Measurements from ENCODE around the gene LSR. TPM values are rescaled to one million over a fixed set of nuclear protein-coding genes. Genes with fewer than 3 reads are reported as not detected.
A peak's percentile ranks its signal among the peaks of the same experiment; 100 is the strongest.

The LSR gene
- total RNA-seq, 1 experiment from 2014 or later = 0.59 TPM

- Histone ChIP-seq H3K27me3 (peaks cover 8% of the 10 kb centered on the region; the same call in 1 of the 2 replicates), H3K27ac (no peak overlapping the region), H3K36me3 (no peaks in the 10 kb centered on the region), H3K4me3 (no peak overlapping the region), H3K9me3 (replicated peaks) (no peaks in the 10 kb centered on the region), H3K4me1 (peaks cover 47% of the 10 kb centered on the region)
- peak; percentile 57 to 71 for DNase-seq
These were observed 42.5 kb downstream of the LSR start for GRCh38 chr19:35291259-35291658.

DNA sequence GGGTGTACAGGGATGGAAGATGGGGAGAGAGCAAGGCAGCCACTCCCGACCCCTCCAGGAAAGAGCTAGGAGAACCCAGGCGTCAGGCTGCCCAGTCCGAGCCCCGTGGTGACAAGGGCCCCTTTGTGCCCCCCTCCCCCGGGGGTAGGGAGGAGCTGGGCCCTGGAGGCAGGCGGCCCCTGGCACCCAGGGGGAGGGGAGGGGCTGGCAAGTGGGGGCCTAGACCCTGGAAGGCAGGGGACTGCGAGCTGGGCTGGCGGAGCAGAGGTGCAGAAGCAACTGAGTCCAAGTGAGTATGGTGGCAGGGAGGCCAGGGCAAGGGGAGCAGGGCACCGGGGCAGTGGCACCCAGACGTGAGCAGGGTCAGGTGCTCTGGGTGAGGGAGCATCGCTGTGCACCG, 43.1 kb downstream of the LSR start, which contains the start of gene MAG:
TSS of gene MAG (plus strand) at position 246 of the 400 bp plus-strand sequence. CDS start 3,248 bp downstream, outside the sequence.
- Histone ChIP-seq H3K36me3 (no peaks in the 10 kb centered on the region), H3K27ac (no peak within 1 kb of the TSS; the same call in 1 of the 2 replicates), H3K27me3 (peaks cover 8% of the 10 kb centered on the region; the same call in 1 of the 2 replicates), H3K4me3 (no peak within 1 kb of the TSS), H3K4me1 (peaks cover 47% of the 10 kb centered on the region), H3K9me3 (replicated peaks) (no peaks in the 10 kb centered on the region)
- DNase-seq = no peak

DNA sequence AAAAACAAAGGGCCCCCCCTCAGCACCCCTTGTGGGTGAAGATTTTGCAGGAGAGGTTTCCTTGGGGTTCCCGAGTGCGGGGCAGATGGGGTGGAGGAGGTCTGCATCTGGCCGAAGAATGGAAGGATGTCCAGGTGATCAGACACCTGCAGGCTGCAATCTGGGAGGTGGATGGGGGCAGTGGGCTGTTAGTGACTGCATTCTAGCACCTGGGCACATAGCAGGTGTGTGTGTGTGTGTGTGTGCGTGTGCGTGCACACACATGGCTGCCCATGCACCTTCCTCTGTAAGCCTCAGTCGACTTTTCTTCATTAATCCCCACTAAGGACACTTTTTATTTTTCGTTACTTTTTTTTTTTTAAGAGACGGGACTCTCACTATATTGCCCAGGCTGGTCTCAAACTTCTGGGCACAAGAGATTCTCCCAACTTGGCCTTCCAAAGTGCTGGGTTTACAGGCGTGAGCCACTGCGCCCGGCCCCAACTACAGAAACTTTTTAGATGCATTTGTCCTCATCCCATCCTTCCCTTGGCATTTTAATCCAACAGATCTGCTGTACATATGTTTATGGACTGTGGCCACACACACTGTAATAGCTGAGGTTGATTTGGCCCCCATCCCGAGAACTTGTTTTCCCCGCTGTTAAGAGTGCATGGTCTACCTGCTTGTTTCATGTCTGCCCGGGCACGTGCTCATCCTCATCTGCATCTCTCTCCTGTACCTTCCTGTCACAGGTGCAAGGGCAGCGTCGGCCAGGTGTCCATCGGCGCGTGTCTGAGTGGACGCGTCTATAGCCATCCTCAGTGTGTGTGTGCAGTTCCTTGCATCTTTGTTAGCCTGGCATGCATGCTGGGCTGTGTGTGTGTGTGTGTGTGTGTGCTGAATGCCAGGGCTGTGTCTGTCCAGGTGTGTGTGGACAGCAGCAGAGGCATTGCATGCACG, 43.9 kb downstream of the LSR start:
- no peaks in the 10 kb centered on the region for H3K36me3 ChIP-seq
- no peaks in the 10 kb centered on the region for H3K9me3 ChIP-seq (replicated peaks)
- peak overlapping the region; percentile 5; the same call in 1 of the 2 replicates for H3K4me3 ChIP-seq
- no peak overlapping the region; the same call in 1 of the 2 replicates for H3K27ac ChIP-seq
- H3K27me3 ChIP-seq = peaks cover 8% of the 10 kb centered on the region; the same call in 1 of the 2 replicates
- peak in 1 of 2 experiments; percentile 52 for DNase-seq
- peaks cover 39% of the 10 kb centered on the region; the same call in 1 of the 2 replicates for H3K4me1 ChIP-seq

- no peaks in the 10 kb centered on the region for H3K9me3 ChIP-seq (replicated peaks)
- peaks cover 8% of the 10 kb centered on the region; the same call in 1 of the 2 replicates for H3K27me3 ChIP-seq
- peak overlapping the region; percentile 5; the same call in 1 of the 2 replicates for H3K4me3 ChIP-seq
- peak; percentile 64 to 76 for DNase-seq
- H3K36me3 ChIP-seq = no peaks in the 10 kb centered on the region
- H3K27ac ChIP-seq = no peak overlapping the region; the same call in 1 of the 2 replicates
- H3K4me1 ChIP-seq = peaks cover 35% of the 10 kb centered on the region; the same call in 1 of the 2 replicates
These were observed 44.5 kb downstream of the LSR start for GRCh38 chr19:35293363-35293739.

- no peak for DNase-seq
- no peak overlapping the region; the same call in 1 of the 2 replicates for H3K4me3 ChIP-seq
- H3K36me3 ChIP-seq = no peaks in the 10 kb centered on the region
- H3K27ac ChIP-seq = no peak overlapping the region; the same call in 1 of the 2 replicates
- peaks cover 32% of the 10 kb centered on the region; the same call in 1 of the 2 replicates for H3K4me1 ChIP-seq
- peaks cover 8% of the 10 kb centered on the region; the same call in 1 of the 2 replicates for H3K27me3 ChIP-seq
- H3K9me3 ChIP-seq (replicated peaks) = no peaks in the 10 kb centered on the region
These were observed 45.0 kb downstream of the LSR start for GRCh38 chr19:35293808-35294207.

DNA sequence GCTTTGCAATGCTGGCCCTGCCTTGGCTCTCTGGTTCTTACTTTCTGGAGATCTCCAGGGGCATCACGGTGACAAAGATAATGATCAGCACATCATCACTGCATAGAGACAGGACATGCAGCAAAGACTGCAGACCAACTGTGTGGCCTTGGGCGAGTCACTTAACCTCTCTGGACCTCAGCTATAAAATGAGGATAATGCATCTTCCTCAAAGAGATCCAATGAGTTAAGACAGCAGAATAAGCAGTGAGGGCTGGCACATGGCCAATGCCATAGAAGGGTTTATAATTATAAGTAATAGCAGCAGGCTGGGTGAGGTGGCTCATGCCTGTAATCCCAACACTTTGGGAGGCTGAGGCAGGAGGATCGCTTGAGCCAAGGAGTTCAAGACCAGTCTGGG, 45.5 kb downstream of the LSR start:
- H3K27me3 ChIP-seq = peaks cover 8% of the 10 kb centered on the region; the same call in 1 of the 2 replicates

GRCh38 chr19:35294859-35295791, 46.3 kb downstream of the LSR start:
- no peak for DNase-seq
- Histone ChIP-seq H3K27me3 (peaks cover 7% of the 10 kb centered on the region; the same call in 1 of the 2 replicates), H3K9me3 (replicated peaks) (no peaks in the 10 kb centered on the region), H3K4me3 (no peak overlapping the region), H3K36me3 (no peaks in the 10 kb centered on the region), H3K27ac (no peak overlapping the region), H3K4me1 (peaks cover 26% of the 10 kb centered on the region; the same call in 1 of the 2 replicates)

More for the DNA sequence above, 45.5 kb downstream of the LSR start:
- Histone ChIP-seq H3K27ac (no peak overlapping the region), H3K36me3 (no peaks in the 10 kb centered on the region), H3K9me3 (replicated peaks) (no peaks in the 10 kb centered on the region), H3K4me1 (peaks cover 27% of the 10 kb centered on the region; the same call in 1 of the 2 replicates), H3K4me3 (no peak overlapping the region)
- DNase-seq = no peak

- Histone ChIP-seq H3K9me3 (replicated peaks) (no peaks in the 10 kb centered on the region), H3K36me3 (no peaks in the 10 kb centered on the region), H3K4me3 (no peak overlapping the region), H3K27ac (no peak overlapping the region), H3K4me1 (peaks cover 22% of the 10 kb centered on the region; the same call in 1 of the 2 replicates), H3K27me3 (peaks cover 3% of the 10 kb centered on the region; the same call in 1 of the 2 replicates)
- no peak for DNase-seq
These were observed 47.1 kb downstream of the LSR start for GRCh38 chr19:35295792-35296462.

DNA sequence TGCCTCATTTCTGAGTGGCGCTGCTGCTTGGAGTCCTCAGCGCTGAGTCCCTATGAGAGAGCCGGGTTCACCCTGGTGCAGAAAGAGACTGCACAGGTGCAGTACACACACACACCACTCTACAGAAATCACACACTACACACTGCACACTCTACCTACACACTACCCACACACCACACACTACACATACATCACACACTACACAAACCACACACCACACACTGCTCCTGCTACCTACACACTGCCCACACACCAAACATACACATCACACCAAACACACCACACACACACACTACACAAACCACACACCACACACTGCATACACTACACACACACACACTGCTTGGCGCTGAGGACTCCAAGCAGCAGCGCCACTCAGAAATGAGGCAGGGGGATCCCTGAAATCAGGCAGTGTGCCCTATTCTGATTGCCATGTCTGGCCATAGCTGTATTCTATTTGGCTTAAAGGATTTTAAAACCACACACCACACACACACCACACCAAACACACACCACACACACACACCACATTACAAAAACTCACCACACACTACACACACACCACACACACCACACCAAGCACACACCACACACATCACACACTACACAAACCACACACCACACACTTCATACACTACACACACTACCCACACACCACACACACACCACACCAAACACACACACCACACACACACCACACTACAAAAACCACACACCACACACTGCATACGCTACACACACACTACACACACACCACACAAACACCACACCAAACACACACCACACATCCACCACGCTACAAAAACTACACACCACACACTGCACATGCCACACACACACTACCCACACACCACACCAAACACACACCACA, 48.1 kb downstream of the LSR start:
- Histone ChIP-seq H3K9me3 (replicated peaks) (no peaks in the 10 kb centered on the region), H3K4me3 (no peak overlapping the region), H3K4me1 (peaks cover 13% of the 10 kb centered on the region; the same call in 1 of the 2 replicates), H3K36me3 (no peaks in the 10 kb centered on the region), H3K27me3 (no peaks in the 10 kb centered on the region; the same call in 1 of the 2 replicates), H3K27ac (no peak overlapping the region)
- no peak for DNase-seq

DNA sequence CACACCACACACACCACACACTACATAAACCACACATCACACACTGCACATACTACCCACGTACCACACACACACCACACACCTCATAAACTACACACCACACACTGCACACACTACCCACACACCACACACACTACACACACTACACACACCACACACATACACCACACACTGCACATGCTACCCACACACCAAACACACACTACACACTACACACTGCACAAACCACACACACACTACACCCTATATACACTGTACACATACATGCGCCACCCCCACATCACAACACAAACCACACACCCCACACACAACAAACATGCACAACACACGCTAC, 48.7 kb downstream of the LSR start:
- Histone ChIP-seq H3K27me3 (no peaks in the 10 kb centered on the region; the same call in 1 of the 2 replicates), H3K4me3 (no peak overlapping the region), H3K4me1 (peaks cover 8% of the 10 kb centered on the region; the same call in 1 of the 2 replicates), H3K9me3 (replicated peaks) (no peaks in the 10 kb centered on the region), H3K36me3 (no peaks in the 10 kb centered on the region), H3K27ac (no peak overlapping the region)
- DNase-seq = no peak

DNA sequence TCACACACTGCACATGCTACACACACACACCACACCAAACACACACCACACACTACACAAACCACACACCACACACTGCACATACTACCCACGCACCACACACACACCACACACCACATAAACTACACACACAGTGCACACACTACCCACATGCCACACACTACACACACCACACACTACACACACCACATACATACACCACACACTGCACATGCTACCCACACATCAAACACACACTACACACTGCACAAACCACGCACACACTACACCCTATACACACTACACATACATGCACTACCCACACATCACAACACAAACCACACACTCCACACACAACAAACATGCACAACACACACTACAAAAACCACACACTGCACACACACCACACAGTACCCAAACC, 49.1 kb downstream of the LSR start:
- no peak overlapping the region for H3K4me3 ChIP-seq
- no peaks in the 10 kb centered on the region; the same call in 1 of the 2 replicates for H3K27me3 ChIP-seq
- H3K36me3 ChIP-seq = no peaks in the 10 kb centered on the region
- no peak for DNase-seq
- no peaks in the 10 kb centered on the region for H3K9me3 ChIP-seq (replicated peaks)
- no peak overlapping the region for H3K27ac ChIP-seq
- H3K4me1 ChIP-seq = peaks cover 7% of the 10 kb centered on the region; the same call in 1 of the 2 replicates

DNA sequence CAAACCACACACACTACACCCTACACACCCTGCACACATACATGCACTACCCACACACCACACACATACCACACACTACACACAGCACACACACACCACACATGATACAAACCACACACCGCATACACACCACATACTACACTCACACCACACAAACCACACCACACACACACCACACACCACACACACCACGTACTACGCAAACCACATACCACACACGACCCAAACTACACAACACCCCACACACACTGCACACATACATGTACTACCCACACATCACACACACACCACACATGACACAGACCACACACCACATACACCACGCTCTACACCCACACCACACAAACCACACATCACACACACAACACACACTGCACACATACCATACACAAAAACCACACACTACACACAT, 49.8 kb downstream of the LSR start:
- Histone ChIP-seq H3K27ac (no peak overlapping the region), H3K36me3 (no peaks in the 10 kb centered on the region)
- no peak for DNase-seq

More for the DNA sequence above, 49.8 kb downstream of the LSR start:
- Histone ChIP-seq H3K4me1 (peaks cover under 1% of the 10 kb centered on the region; the same call in 1 of the 2 replicates), H3K9me3 (replicated peaks) (no peaks in the 10 kb centered on the region), H3K27me3 (no peaks in the 10 kb centered on the region; the same call in 1 of the 2 replicates), H3K4me3 (no peak overlapping the region)
